IPS-NIHi7 (cell line): ENCODE measurements around the gene TRPM3.

ENCODE experiments used
- DNase-seq: peaks from one replicate; pipeline ENCODE4 v3.0.0; 2012; ENCODE audit warnings: mixed read lengths; ENCODE audit errors: extremely low spot score

Gene TRPM3

DNA sequence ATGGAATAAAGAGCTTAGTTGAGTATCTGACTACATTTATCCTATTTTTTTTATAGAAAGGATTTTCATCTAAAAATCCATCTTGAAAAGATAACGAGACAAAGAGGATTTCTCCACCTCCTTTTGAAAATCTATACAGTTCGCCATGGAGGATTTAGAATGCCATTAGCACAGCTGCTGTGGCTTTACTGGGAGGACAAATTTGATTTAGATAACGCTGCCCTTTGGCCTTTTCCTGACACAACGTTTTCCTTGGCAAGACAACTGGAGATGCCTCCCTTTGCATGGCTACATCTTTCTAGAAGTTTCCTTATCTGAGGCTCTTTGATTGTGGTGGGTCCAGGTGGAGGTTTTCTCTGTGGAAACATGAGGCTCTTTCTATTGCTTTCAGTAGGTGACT, 560.3 kb downstream of the TRPM3 start:
- no peak for DNase-seq

DNA sequence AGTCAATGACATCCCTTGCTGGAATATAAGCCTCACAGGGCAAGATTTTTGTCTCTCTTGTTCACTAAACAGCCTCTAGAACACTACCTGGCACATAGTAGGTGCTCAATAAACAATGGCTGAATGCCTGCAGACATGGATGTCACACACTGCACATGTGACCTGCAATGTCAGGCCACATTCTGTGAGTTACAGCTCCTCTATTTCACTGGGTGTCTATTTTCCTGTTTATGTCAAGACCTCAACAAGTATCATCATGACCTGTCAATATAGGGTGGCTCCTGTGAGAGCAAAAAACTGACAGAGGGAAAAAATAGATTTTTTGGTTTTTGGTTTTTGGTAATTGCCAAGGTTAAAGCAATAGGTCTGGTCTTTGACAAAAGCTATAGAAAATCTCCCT, 562.3 kb downstream of the TRPM3 start:
- no peak for DNase-seq

DNA sequence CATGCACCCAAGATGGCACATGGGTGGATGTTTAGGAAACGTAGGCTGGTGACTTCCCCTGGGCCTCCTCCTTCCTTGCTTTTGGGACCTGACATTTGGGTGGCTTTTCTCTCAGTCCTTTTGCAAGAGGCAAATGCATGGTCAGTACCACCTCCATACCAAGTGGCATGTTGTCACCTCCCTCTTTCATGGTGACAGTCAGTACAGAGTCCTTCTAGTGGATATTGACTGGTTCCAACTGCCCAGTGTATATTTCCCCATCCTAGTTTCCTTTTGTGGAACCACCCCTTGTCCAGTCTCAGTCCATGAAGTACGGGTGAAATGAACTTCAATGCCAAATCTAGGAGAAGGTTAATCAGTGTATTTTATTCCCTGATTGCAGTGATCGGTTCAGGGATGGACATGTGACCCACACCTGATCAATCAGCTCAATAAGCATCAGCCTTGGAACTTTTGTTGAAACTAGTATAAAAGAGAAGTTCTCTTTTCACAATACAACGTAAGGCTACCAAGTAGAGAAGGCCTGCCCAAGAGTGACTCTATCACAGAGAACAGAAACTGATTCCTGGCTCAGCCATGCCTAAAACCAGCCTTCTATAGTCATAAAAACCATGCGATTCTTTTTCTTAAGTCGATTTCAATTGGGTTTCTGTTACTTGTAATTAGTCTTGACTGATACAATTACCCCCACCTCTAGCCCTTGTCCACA, 563.6 kb downstream of the TRPM3 start:
- no peak for DNase-seq

DNA sequence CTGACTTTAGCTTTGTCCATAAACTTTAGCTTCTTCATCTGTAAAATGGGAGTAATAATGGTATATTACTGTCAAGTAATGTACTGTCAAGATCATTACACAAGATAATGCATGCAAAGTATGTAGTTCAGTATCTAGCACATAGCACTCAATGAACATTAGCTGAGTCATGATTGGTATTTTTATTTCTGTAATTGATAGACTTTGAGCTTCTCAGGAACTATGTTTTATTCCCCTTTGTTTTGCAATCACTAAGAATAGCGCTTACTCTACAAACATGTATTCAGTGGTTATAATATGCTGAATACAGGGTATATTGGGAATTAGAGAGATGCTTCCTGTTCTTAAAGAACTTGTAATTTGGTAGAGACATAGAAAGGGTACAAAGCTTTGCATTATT, 564.6 kb downstream of the TRPM3 start:
- no peak for DNase-seq

DNA sequence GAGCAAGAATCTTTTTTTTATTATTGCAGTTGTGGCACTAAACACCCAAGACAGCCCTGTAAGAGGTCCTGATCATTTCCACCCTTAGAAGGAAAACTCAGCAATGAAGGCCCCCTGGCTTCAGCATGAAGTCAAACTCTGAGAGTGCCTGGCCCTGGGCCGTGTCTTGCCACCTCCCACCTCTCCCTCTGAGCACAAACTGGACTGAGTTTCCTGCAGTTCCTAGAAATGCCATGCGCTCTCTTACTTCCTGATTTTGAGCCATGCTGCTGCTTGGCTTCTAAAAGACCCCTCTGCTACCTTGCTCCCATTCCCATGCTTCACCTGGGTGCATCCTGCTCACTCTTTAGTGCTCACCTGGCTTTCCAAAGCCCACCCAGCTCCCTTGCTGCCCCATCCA, 566.5 kb downstream of the TRPM3 start:
- DNase-seq = no peak

DNA sequence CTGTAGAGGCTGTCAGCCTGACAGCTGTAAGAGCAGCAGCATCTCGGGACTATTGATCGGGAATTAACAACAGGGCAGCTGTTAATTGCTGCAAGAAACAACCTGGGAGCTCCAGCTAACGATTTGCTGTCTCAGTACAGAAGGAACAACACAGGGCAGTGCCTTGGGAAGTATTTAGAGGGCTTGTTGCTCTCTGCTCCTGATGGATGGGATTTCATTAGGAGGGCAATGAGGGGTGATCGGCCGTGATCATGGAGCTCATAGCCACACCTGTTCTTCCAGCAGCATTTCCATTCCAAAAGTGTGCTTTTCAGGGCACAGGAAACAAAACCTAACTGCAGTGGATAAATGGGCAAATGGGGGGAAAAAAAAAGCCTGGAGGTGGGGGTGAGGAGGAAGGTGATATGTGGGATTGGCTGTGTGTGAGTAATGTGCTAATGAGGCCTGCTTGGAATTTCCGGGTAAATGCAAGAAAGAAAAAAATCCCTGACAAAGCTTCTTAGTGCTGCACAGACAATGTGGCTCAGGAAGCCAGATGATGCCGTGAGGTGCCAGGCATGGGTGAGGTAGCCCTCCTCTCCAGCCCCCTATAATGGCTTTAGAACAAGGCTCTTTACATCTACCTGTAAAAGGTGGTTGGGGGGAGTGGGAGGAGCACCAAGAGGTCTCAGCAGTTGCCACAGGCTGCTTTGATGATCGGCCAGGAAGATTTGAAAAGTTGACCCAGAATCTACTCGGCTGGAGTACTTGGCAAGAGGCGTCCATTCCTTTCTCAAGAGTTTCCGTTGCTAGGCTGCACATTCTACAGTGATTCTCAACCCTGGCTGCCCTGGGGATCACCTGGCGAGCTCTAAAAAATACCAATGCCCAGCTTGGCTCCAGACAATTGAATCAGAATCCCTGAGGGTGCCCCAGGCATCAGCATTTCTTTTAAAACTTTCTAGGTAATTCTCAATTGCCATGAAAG, 567.4 kb downstream of the TRPM3 start:
- DNase-seq = peak; percentile 66

DNA sequence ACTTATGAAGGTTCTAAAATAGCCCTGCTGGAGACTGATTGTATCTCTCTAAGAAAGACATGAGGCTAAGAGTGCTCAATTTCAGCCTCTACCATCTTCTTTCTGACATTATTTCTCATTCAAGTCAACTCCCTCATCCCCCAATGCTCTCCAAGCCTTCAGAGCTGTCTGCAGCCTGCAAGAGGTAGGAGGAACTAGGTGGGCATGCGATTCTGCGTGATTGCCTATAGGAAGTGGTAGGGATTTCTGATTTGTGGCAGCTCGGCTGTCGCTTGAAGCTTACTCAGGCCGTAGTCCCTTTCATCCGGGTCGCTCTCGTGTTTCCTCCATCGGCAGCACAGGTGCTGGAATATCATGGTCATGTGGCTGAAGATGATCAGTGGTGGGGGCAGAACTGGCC, 568.9 kb downstream of the TRPM3 start:
- DNase-seq = no peak

DNA sequence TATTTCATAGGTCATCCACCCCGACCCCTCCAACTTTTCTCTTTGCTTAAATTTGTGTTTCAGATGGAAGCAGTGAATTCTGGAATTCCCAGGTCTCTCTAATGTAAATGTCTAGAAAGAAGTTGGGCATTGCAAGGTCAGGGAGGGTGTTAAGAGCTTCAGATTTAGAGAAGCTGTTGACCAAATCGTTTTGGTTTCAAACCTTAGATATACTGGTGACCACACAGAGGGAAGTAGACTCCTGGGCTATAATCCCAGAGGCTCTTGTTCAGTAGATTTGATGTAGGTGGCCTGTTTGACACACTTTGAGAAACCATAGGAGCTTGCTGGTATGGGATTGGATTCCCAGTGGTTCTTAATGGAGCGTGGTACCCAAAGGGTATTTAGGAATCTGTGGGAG, 569.6 kb downstream of the TRPM3 start:
- DNase-seq = no peak

DNA sequence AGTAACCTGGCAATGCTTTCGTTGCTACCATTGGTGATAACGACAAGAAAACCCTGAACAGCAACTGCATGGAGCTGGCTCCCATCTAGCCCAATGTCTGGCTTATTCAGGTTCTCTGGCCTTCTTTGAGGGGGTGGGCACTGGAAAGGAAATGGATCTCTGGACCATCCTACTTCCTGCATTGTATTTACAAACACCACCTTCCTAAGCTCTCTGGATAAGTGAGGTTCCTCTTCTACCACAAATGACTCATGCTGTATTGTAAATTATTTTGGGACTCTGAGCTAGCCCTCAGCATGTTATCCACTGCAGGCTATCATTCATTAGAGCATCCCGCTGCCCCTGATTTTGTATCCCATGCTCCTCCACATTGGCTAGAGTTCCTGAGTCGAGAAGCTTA, 570.0 kb downstream of the TRPM3 start:
- no peak for DNase-seq

DNA sequence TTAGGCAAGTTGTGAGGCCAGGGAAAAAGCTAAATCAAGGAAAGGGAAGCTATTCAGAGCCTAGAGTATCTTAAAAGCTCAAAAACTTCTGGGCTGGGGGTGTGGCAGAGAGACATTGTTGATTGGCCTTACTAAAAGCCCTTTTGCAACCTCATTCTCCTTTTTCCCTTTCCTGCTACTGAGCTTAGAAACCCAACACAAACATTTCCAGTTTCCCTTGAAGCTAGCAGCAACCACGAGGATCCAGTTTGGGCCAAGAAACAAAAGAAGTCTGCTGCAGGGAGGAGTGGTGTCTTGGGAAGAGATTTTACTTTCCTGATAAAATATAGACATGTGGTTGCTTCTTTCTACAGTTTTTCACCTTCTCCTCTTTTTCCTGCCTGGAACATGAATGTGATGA, 571.5 kb downstream of the TRPM3 start:
- DNase-seq = no peak

DNA sequence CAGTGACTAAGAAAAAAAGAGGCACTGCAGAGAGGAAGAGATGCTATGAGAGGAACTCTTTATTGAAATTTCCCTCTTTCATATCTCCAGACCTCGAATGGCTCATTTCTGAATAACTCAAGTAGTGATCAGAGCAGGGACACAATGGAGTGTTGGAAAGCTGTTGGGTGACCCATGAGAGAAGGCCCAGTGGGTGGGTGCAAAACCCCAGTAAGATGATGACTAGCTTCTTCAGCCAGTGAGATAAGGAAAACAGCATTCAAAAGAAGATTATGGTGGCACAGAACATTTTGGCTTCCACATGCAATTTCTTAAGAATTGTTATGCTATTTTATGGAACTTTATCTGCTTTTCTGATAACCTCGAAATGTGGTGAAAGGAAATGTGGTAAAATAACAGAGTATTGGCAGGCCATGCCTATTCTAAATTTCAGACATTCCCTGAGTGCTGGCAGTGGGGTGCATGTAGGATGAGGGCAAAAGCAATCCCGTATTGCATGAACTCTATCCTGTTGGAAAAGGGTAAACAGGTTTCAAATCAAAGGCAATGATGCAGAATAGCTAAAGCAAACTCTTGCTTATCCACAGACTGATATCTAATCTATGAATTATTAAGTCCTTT, 579.0 kb downstream of the TRPM3 start:
- no peak for DNase-seq

DNA sequence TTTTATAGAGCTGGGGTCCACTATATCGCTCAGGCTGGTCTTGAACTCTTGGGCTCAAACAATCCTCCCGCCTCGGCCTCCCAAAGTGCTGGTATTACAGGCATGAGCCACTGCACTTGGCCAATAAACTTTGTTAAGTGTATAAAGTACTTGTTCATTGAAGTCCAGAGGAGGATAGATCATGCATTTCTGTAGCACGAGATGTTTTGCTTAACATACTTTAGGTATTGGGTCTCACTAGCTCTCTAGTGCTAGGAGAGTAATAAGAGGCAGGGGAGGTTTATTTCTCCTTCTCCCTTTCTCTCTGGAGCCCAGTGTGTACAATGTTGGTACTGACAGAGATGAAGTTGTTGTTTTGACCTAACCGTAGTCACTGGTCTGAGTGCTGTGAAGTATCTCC, 581.4 kb downstream of the TRPM3 start:
- DNase-seq = no peak

DNA sequence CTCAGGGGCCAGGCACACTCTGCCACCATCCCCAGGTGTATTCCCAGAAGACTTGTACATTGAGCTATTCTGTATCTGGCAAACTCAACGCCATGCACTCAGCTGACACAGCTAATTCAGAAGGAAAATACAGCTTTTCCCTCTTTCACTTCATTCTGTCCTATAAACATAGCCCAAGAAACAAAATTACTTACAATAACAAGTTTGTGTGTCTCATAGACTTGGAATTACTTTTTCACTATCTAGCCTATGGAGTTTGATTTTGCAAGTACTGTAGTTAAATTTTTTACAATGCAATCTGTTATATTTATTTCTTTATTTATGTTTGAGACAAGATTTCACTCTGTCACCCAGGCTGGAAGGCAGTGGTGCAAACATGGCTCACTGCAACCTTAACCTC, 581.9 kb downstream of the TRPM3 start:
- no peak for DNase-seq

DNA sequence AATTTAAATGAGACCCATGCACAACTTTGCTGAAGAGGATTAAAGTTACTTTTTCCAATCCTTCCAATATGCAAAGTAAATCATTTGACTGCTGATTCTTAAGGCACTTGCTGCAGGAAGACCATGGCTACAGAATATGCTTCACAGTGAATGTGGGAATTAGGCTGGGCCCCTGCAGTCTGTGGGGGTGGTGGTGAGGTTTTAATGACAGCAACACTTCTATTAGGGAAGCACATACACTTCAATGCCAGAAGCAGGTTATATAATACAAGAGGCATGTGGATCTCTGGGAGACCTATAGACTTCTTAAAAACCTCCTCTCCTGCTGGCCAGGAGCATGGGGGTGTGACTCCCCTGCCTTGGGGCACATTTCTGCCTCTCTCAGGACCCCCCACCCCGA, 582.4 kb downstream of the TRPM3 start:
- no peak for DNase-seq

DNA sequence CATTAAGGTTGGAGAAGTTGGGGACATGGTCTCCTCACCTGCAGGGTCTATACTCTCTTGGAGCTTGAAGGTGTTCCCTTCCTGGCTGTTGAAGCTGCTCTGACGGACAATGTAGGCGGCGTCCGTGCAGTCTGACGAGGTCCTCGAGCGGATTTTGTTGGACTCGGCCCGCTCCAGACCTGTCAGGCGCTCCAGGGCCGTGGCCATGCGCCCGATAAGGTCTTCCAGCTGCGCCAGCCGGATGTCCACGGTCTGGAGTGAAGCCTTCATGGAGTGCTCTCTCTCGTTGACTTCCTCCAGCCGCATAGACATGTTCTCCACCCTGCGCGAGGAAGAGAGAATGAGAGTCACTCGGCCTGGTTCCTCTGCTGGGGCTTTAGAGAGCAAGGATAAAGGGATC, 584.3 kb downstream of the TRPM3 start:
- no peak for DNase-seq

DNA sequence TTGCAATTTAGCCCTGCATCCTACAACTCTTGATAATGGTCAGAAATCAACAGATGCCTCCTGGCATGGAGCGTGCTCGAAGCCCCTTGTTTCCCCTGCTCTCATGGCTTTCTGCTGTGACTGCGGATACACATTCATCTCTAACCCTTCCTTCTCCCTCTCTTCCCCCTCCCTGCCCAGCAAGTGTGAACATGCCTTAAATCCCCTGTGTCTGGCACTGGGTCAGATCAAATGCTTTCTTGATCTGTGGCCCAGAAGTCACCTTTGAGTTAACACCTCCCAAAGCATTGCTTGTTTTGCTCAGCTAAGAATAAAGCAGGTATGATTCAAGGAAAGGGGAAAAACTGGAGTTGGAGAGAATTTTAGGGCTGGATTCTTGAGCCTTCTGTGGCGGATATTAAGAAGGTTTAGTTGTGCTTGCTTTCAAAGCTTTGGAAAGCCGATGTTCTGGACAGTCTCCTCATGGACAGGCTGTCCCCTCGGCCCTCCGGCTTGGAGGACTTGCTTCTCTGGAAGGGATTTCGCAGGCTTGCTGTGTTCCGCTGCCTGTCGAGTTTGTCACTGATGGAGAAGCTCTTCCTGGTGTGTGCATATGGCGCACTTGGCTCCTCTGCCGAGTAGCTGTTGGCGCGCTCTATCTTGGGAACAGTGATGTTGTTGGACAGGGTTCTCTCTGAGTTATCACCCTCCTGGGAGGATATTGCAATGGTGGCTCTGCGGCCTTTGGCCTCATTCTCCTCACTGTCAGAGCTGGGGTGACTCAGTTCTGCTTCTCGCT, 585.7 kb downstream of the TRPM3 start:
- no peak for DNase-seq

DNA sequence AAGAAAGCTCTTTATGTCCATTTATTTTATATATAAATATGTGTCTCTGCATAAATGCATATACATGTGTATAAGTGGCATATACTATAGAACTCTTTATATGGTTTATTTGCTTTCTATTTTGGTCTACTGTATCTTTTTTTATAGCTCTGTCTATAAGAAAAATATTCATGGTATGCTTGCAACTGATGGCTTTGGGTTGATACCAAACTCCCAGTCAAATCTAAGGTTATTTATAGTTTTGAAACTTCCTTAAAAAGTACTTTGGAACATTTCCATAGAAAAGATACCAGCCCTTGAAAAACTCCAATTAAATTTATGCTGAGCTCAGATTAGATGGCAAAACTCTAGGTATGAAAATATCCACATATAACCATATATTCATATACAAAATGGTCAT, 587.0 kb downstream of the TRPM3 start:
- DNase-seq = no peak

DNA sequence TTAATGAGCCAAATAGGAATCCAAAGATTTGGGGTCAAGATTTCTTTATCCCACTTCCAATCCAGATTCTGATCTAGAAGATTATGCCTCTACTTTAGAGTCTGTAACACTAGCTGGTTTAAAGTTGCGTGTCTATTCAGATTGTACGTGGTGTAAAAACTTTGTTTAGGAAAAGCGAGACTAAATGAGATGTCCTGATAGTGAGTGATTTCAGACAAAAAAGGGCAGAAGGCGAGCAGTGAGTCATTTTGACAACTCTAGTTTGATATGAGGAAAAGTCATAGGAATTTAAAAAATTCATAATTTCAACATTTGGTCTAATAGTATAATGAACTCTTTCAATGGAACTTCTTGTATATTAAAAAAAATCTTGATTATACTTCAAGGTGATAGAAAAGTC, 587.4 kb downstream of the TRPM3 start:
- DNase-seq = no peak

DNA sequence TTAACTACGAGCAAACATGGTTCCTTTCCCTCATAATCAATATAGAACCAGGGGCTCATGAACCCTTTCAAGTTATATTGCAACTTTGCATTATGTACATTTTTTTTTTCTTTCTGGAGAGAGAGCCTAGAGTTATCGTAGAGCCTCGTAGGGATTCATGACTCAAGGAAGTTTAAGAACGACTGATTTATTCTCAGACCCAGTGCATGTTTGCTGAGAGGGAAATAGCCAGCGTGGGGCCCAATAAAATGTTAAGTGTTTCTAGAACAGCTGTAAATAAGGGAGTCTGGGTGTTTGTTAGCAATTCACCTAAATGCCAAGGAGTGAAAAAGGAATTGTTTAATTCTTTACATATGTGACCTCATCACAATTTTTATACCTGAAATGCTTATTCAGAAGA, 587.9 kb downstream of the TRPM3 start:
- no peak for DNase-seq

DNA sequence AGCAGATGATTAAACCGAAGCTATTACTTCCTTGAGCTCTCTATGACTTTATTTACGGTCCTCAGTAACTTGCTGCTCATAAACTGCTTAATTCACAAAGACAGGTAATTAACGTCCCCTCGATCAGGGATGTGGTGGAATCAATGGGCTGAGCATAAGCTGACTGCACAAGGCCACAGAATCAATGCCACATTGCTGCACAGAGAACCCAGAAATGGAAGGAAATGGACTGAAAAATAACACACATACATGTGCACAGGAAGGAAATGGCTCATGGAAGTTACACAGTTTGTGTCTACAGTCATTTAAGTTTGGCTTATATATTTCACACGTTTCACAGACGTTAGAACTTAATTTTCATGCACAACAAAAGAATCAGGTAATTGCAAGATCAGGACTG, 588.7 kb downstream of the TRPM3 start:
- no peak for DNase-seq

DNA sequence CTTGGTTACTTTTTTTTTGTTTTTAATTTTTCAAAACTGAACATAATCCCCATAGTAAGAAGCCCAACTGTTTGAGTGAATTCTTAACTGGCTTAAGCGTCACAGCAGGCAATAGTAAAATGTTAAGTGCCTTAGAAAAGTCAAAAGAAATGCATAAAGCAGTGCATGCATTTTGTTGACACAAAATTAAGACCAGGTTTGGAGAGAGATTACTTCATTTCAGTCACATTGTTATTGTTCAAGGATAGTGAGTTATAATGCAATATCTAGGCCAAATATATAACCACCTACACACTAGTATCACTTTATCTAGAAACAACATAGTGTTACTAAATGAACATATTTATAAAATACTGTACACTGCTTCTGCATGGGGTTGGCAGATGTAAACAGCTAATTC, 590.1 kb downstream of the TRPM3 start:
- DNase-seq = no peak

DNA sequence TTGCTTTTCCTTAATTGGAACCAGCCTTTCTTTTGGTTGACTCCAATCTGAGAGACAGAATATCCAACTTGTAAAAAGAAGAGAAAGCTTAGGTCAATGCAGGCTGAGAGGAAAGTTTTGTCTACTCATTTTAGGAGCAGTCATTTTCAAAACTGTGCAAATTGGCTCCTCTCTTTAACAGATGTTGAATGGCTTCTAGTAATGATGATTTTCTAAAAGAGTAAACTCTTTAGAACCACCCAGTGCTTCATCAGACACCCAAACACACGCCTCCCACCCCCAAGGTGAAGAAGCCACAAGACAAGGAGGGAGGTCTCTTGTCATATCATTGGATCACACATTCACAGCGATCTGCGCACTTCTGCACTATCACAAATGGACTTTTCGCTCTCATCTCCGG, 590.7 kb downstream of the TRPM3 start:
- DNase-seq = no peak
